Nucleus accumbens (tissue), 56 donors: ENCODE data around the gene RBBP4.
"Not testable (repeated sequence)": the region's sequence is repeated elsewhere in the genome, so short reads cannot be mapped to it uniquely, and the experiment has no call there.

Source experiments
- DNase-seq, 56 donors: peaks; one replicate each; lab custom pipeline; 2025; lab: John Stamatoyannopoulos, UW

The RBBP4 gene

DNA sequence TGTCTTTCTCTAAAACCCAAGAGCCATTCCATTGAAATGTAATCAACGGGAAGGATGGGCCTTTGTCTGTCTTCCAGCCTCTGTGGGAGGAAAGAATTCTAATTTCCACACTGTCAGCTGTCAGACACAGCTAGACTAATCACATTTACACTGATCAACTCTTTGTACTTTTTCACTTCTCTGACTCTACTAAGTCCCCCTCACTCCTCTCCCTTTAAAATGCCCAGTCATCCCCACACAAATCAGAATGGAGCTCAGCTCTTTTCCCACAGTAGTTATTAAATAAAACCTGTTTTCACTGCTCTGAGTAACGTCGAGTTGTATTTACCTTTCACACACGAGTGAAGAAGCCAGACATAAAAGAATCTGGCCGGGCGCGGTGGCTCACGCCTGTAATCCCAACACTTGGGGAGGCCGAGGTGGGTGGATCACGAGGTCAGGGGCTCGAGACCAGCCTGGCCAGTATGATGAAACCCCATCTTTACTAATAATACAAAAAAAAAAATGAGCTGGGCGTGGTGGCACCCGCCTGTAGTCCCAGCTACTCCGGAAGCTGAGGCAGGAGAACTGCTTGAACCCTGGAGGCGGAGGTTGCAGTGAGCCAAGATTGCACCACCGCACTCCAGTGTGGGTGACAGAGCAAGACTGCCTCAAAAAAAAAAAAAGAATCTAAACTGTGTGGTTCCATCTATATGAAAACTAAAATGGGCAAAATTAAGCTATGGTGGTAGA is 13.9 kb upstream of the RBBP4 start:
- no peak for DNase-seq

DNA sequence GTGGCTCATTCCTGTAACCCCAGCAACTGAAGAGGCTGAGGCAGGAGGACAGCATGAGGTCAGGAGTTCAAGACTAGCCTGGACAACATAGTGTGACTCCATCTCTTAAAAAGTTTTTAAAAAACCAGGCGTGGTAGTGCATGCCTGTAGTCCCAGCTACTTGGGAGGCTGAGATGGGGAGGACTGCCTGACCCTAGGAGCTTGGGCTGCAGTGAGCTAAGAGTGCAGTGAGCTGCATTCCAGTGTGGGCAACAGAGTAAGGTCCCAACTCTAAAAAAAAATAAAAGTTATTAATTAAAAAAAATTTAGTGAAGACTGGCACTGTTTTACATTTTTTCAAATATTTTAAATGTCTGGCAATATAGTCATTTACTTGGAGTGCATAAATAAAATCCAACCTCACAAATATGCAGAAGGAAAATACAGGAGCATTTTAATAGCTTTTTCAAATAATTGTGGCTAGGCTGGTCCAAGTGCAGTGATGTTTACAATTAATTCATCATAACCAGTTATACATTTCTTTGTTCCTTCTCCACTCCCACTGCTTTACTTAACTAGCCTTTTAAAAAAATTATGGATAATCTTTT is 11.4 kb upstream of the RBBP4 start:
- no peak for DNase-seq

DNA sequence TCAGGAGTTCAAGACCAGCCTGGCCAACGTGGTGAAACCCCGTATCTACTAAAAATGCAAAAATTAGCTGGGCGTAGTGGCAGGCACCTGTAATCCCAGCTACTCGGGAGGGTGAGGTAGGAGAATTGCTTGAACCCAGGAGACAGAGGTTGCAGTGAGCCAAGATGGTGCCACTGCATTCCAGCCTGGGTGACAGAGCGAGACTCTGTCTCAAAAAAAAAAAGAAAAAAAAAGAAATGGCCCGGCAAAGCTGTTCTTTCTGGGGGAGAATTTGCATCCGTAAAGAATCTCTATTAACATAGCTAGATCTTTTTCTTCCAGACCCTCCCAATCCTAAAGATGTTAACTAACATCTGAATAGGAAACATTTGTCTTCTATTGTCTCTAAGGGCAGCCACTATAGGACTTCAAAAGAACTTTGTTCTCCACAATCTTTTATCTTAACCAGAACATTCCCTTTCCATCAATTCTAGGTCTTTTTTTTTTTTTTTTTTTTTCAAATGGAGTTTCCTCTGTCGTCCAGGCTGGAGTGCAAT is 8.6 kb upstream of the RBBP4 start:
- DNase-seq = not testable (repeated sequence)

DNA sequence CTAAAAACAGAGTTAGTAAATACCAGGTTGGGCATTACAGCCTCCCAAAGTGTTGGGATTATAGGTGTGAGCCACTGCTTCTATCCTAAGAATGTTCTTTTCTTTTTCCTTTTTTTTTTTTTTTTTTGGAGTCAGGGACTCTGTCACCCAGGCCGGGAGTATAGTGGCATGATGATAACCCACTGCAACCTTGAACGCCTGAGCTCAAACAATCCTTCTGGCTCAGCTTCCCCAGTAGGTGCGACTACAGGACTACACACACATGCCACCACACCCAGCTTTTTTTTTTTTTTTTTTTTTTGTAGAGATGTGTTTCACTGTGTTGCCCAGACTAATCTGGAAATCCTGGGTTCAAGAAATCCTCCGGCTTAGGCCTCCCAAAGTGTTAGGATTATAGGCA is 6.6 kb upstream of the RBBP4 start:
- no peak for DNase-seq

DNA sequence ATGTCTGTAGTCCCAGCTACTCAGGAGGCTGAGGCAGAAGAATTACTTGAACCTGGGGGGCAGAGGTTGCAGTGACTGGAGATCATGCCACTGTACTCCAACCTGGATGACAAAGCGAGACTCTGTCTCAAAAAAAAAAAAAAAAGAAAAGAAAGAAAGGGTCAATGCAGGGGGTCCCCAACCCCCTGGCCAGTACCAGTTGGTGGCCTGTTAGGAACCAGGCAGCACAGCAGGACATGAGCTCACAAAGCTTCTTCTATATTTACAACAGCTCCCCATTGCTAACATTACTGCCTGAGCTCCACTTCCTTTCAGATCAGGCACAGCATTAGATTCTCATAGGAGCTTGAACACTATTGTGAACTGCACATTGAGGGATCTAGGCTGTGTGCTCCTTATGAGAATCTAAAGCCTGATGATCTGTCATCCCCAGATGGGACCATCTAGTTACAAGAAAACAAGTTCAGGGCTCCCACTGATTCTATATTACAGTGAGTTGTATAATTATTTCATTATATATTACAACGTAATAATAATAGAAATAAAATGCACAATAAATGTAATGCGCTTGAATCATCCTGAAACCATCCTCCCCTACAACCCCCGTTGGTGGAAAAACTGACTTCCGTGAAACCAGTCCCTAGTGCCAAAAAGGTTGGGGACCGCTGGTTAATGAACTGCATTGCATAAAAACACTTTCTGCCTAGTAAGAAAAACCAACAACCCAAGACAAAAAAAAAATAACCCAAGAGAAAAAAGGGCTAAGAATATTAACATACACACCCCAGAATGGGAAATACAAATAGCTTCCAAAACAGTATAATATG is 3.5 kb upstream of the RBBP4 start:
- no peak for DNase-seq

DNA sequence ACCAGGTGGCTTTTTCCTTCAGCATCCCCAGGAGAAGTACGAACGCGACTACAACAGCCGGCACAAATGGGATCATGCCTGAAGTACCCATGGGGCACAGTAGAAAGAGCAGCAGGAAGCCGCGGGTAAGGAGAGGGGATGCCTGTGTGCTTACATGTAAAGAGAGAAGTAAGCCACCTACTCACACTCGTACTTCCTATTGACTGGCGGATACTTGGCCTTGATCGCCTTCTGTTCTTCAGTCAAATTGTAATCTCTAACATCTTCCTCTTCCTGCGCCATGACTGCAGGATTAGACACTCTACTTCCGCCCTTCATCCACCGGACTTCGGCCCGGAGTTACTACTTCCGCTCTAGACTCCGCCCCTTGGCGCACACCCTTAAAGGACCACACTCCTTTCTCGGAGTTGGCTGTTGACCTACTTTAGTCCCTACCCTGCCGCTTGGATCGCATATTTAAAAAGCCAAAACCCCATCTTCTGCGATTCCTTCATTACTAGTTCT is 708 bp upstream of the RBBP4 start, which contains the start of gene ZBTB8OS:
ZBTB8OS (minus strand) TSS at position 303 of the 504 bp plus-strand sequence; CDS start at position 282, 21 bp downstream.
- peak; percentile 47 to 95 (median 82) for DNase-seq

DNA sequence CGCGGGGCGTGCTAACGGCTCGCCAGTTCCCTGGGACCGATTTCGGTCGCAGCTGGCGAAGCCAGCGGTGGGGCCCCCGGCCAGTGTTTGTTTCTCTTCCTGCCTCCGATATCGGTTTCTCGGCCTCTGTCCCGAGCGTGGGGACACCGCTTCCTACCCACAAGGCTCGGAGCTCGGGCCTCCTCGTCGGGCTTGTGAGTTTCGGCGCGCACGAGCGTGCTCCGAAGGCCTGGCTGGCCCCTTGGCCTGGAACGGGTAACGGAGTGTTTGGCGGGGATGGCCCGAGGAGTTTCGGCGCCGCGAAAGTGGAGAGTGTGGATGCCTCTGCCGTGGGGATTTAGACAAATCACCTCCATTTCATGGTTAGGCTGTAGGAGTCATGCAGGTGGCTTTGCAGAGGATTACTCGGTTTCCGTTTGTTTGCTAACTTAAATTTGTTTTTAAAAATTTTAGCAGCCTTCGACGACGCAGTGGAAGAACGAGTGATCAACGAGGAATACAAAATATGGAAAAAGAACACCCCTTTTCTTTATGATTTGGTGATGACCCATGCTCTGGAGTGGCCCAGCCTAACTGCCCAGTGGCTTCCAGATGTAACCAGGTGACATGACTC is 559 bp downstream of the RBBP4 start:
- DNase-seq = peak in 6 of 56 donors; percentile 37 to 70 (median 54)

DNA sequence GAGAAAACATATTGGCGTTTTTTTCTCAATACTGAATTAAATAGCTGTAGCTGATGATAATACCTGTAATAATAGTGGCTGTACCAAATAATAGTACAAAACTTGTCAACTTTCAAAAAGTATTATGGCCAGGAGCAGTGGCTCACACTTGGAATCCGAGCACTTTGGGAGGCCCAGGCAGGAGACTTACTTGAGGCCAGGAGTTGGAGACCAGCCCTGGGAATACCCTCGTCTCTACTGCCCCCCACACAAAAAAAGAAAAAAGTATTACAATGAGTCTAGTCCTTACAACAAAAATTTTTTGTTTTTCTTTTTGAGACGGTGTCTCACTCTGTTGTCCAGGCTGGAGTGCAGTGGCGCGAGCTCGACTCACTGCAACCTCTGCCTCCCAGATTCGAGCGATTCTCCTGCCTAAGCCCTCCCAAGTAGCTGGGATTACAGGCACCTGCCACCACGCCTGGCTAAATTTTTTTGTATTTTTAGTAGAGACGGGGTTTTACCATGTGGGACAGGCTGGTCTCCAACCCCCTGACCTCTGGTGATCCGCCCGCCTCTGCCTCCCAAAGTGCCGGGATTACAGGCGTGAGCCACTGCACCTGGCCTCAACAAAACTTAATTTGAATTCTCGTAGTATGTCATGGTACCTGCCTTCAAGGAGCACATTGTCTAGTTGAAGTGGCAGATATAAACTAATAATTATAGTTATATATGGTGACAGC is 1.4 kb downstream of the RBBP4 start:
- DNase-seq = no peak

DNA sequence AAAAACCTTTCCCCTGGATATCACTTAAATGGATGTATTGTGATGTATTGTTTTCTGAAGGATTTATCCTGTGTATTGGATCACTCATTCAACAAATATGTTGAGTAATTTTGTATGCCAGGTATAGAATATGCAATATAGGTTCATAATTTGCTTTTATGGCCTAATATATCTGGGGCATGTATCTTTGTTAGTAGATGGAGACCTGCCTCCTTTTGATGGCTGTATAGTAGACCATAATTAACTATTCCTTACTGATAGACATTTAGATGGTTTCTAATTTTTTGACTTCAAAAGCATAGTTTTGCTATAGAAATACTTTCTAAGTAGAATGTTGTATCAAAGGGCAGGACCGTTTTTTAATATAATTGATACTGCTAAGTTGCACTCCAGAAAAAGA is 8.6 kb downstream of the RBBP4 start:
- no peak for DNase-seq

DNA sequence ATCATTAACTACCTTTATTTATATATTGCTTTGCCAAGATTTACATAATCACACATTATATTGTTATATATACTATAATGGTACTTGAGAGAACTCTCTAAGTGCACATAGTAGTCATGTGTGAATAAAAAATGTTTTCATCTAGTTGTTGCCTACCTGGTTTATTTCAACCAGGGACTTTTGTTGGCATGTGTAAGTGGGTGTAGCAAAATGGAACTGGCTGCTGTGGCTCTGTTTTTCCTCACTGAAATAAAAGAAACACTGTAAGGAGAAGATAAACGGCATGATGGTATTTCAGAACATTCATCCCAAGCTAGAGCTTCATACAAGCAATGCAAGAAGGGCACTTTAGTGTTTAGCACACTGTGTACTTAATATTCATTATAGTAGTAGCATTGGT is 14.9 kb downstream of the RBBP4 start:
- DNase-seq = no peak

DNA sequence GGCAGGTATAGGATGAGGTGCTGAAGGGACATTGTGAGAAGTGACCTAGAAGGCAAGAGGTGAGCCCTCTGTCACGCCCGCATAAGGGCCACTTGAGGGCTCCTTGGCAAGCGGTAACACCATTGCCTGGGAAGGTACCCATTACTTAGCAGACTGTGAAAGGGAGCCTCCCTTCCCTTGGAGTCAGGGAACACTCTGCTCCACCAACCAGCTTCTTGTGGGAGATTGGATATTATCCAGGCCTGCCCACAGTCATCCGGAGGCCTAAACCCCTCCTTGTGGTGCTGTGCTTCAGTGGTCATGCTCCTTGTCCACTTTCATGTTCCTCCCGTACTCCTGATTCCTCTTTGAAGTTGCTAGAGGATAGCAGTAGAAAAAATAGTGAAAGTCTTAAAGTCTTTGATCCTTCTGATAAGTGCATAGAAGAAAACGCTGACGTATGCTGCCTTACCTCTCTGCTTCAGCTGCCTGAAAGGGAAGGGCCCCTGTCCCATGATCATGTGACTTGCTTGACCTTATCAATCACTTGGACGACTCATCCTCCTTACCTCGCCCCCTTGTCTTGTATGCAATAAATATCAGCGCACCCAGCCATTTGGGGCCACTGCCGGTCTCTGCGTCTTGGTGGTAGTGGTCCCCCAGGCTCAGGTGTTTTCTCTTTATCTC is 16.0 kb downstream of the RBBP4 start:
- no peak for DNase-seq

DNA sequence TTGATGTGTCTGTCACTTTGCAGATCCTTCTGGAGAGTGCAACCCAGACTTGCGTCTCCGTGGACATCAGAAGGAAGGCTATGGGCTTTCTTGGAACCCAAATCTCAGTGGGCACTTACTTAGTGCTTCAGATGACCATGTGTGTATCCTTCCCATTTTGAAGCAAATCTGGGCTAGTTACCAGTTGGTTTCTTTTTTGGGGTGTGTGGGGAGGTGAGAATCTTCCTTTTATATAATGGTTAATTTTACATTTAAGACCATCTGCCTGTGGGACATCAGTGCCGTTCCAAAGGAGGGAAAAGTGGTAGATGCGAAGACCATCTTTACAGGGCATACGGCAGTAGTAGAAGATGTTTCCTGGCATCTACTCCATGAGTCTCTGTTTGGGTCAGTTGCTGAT is 17.7 kb downstream of the RBBP4 start:
- DNase-seq = not testable (repeated sequence)

DNA sequence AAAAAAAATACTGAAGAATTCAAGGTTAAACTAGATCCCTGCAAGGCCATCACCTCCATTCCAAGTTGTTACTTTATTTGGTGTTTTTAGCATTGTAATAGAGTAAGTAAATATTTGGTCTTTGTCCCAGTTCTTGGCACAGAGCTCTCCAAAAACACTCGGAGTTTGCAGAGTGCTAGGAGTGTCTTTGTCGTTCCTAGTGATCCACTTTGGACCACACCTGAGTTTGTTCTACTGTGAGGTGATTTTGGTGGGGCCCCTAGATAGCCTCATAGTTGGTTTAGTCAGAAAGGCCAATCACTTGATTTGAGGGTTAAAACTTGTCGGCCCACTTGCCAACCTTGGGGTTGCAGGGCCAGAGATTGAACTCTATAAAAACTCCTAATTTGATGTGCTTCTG is 25.9 kb downstream of the RBBP4 start:
- no peak for DNase-seq

DNA sequence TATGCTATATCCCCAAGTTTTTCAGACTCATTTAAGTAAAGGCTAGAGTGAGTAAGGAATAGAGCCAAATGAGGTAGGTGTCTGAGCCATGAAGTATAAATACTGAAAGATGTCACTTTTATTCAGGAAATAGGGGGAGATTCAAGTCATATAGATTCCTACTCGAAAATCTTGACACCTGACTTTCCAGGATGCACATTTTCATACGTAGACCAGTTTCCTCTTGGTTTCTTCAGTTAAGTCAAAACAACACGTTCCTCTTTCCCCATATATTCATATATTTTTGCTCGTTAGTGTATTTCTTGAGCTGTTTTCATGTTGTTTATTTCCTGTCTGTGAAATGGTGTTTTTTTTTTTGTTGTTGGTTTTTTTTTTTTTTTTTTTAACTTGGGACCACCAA is 29.0 kb downstream of the RBBP4 start:
- not testable (repeated sequence) for DNase-seq

DNA sequence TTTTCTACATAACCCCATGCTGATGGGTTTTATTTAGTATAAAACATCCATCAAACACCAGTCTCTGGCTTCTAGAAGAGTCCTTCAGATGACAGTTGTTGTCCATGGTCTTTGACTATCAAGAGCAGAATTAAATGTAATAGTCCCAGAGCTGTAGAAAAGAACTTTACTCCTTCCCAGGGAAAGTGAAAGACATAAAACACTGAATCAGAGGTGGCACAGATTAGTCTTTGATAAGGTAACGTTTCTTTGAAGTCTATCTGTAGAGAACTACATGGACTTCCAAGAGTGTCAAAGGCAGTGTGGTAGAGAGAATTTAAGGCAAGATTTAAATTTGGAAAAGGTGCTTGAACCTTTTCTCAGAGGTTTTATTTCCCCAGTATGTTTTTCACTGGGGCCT is 29.6 kb downstream of the RBBP4 start:
- no peak for DNase-seq

DNA sequence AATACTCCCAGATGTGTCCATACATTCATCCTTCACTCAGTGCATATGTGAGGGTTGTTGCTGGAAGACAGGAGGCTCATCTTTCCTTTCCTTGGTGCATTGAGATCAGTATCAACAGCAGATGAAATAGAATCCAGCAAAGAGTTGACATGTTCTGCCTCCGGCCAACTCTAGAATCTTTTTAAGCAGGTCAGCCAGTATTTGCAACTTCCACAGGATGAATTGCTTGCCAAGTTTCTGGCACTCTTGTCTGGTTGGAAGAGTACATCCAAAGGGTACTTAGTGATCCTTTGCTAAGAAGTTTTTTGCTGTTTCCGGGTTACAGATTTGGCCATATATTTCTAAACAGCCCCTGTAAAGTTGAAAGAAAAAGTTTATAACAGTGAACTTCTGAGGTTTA is 30.5 kb downstream of the RBBP4 start:
- DNase-seq = peak in 2 of 56 donors; percentile 9 to 10

DNA sequence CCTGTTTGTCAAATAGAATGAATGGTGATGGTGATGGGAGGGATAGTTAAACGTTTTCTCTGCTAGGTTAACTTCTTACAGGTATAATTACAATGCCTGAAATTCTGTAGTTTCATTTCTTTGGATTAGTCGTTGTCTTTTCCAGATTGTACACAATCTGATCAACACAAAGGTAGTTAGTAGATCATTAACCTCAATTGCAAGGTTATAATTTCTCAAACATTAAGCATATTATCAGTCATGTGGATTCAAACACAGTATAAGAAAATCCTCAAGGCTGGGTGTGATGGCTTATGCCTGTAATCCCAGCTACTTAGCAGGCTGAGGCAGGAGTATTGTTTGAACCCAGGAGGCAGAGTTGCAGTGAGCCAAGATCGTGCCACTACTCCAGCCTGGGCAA is 31.0 kb downstream of the RBBP4 start:
- DNase-seq = no peak

DNA sequence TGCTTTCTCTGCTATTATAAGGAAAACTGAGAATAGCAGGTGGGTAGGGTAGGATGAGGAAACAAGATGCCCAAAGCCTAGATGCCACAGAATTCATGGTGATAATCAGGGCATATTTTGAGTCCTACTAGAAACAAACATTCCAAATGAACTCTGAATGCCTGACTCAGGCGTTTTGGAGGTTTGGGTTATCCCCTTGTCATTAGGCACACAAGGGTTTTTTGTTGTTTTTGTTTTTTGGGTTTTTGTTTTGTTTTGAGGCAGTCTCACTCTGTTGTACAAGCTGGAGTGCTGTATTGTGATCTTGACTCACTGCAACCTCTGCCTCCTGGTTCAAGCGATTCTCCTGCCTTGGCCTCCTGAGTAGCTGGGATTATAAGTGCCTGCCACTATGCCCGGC is 32.4 kb downstream of the RBBP4 start:
- DNase-seq = no peak

DNA sequence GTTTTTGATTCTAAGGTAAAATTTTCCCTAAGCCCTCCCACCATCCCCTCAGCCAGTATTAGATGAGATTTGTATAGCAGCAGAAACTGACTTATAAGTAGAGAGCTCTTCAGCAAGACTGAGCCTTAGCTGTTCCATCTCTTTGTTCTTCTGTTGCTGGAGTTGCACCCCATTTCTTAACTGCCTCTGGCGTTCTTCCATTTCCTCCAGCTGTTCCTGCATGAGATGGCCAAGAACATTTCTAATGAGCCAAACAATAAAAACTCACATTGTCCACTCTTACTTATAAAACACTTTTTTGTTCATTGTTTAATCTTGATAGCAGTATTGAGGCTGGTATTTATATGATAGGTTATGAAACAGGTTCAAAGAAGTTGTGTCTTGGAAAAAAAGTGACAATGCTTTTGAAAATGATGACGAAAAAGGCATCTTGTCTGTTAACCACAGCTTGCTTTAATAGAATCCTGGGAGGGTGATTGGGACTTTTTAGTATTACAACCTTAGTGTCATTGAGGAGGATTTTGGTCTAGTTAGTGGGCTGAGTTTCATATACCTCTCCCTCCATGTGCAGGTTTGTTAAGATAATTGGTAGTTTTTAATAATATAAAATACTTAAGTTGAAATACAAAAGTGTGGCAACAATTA is 33.3 kb downstream of the RBBP4 start:
- DNase-seq = peak in 3 of 56 donors; percentile 8 to 15 (median 14)
